WERI-Rb-1 (cell line): ENCODE measurements around the gene TMEM14C.

Source experiments
- DNase-seq: peaks from one replicate; pipeline ENCODE4 v3.0.0-alpha.2; 2020
- H3K27ac ChIP-seq: fragments of 250-450 bp; sonication (Bioruptor Pico); 2 replicates; pipeline ENCODE4 v1.5.1; 2020; ENCODE audit warnings: mild to moderate bottlenecking, moderate library complexity
- H3K27me3 ChIP-seq: fragments of 250-450 bp; sonication (Bioruptor Pico); 2 replicates; pipeline ENCODE4 v1.5.1; 2021; ENCODE audit warnings: mild to moderate bottlenecking, low read depth, moderate library complexity; ENCODE audit not compliant: insufficient read depth, severe bottlenecking
- H3K36me3 ChIP-seq: fragments of 250-450 bp; sonication (Bioruptor Pico); 2 replicates; pipeline ENCODE4 v1.5.1; 2020; ENCODE audit warnings: mild to moderate bottlenecking, moderate library complexity
- H3K4me3 ChIP-seq: 2 replicates; pipeline ENCODE4 v1.5.1; 2011; ENCODE audit warnings: low read depth, mild to moderate bottlenecking, control low read depth, low read length
- H3K9me3 ChIP-seq: fragments of 250-450 bp; sonication (Bioruptor Pico); 2 replicates; pipeline ENCODE4 v1.5.1; 2021; ENCODE audit warnings: mild to moderate bottlenecking, moderate library complexity; ENCODE audit not compliant: severe bottlenecking
- TF ChIP-seq, protein P1 (sequence below): IDR thresholded peaks from 2 replicates; pipeline ENCODE4 v1.5.1; 2011; ENCODE audit warnings: low read depth, mild to moderate bottlenecking, control low read depth, inconsistent platforms, low read length

TMEM14C gene

DNA sequence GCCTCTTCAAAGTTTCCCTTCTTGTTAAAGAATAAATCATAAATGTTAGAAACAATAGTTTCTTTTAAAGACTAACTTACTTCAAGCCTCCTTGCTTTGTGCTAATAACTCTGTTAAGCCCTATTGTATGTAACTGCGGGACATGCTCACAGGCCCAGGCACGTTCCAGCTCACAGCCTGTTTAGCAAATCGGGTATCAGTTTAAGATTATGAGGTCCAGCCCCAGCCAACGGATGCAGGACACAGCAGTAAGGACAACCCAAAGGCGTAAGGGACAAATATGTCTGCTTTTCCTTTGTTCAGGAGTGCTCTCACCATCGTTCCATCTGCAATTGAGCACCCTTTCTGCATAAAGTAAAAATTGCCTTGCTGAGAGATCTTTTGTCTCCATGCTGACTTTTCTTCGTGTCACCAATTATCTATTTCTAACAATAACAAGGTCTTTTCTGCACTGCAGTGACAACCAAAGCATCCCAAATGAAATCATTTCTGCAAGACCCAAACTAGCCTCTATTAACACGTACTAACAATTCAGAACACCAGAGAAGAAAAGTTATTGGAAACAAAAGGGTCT lies 29.8 kb upstream of the TMEM14C start:
- Histone ChIP-seq H3K9me3 (no peaks in the 10 kb centered on the region), H3K27me3 (no peaks in the 10 kb centered on the region), H3K36me3 (peaks cover 15% of the 10 kb centered on the region), H3K27ac (peak overlapping the region; percentile 99), H3K4me3 (peak overlapping the region; percentile 87)
- TF ChIP-seq, protein P1, sequence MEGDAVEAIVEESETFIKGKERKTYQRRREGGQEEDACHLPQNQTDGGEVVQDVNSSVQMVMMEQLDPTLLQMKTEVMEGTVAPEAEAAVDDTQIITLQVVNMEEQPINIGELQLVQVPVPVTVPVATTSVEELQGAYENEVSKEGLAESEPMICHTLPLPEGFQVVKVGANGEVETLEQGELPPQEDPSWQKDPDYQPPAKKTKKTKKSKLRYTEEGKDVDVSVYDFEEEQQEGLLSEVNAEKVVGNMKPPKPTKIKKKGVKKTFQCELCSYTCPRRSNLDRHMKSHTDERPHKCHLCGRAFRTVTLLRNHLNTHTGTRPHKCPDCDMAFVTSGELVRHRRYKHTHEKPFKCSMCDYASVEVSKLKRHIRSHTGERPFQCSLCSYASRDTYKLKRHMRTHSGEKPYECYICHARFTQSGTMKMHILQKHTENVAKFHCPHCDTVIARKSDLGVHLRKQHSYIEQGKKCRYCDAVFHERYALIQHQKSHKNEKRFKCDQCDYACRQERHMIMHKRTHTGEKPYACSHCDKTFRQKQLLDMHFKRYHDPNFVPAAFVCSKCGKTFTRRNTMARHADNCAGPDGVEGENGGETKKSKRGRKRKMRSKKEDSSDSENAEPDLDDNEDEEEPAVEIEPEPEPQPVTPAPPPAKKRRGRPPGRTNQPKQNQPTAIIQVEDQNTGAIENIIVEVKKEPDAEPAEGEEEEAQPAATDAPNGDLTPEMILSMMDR = no peak
- DNase-seq = peak; percentile 48

DNA sequence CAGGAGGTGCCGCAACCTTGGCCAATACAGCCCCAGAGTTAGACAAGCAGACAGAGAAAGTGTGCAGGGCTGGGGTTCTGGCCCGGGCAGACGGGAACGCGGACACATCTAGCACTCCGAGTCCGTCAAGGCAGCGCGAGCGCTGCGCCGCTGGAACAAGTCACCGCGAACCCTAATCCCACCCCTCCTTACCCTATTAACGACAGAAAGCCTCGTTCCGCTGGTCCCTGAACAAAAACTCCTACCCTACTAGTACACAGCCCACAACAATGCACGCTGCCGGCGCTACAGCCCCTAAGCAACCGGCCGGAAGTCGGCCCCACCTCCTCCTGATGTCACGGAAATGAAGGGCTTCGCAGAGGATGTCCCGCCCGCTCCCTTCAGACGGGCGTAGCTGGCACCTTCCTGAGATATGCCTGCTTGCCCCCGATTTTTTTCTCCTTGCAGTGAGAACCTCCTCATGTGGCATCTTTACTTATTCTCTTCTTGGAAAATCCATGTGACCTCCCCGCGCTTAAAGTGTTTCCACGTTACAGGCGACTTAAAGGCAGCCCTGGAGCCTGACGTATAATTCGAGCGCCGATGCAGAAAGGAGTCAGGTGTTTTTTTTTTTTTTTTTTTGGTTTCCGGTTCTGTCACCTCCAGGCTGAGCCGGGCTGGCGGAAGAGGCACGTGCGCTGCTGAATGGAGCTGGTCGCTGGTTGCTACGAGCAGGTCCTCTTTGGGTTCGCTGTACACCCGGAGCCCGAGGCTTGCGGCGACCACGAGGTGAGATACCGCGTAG lies 28.4 kb upstream of the TMEM14C start, which contains the start of the genes C6orf52 and PAK1IP1:
Gene C6orf52, minus strand, starts transcription at position 315 of the 784 bp plus-strand sequence. CDS start 7,066 bp downstream, outside the sequence.
Gene PAK1IP1, plus strand, starts transcription at position 671 of the 784 bp plus-strand sequence. Its CDS starts 14 bp downstream, at position 685.
- peak within 1 kb of the TSS; percentile 99 for H3K27ac ChIP-seq
- H3K9me3 ChIP-seq = no peaks in the 10 kb centered on the region
- DNase-seq = peak; percentile 98
- peak within 1 kb of the TSS; percentile 87 for H3K4me3 ChIP-seq
- TF ChIP-seq, protein P1 = no peak
- H3K27me3 ChIP-seq = no peaks in the 10 kb centered on the region
- peaks cover 26% of the 10 kb centered on the region for H3K36me3 ChIP-seq

DNA sequence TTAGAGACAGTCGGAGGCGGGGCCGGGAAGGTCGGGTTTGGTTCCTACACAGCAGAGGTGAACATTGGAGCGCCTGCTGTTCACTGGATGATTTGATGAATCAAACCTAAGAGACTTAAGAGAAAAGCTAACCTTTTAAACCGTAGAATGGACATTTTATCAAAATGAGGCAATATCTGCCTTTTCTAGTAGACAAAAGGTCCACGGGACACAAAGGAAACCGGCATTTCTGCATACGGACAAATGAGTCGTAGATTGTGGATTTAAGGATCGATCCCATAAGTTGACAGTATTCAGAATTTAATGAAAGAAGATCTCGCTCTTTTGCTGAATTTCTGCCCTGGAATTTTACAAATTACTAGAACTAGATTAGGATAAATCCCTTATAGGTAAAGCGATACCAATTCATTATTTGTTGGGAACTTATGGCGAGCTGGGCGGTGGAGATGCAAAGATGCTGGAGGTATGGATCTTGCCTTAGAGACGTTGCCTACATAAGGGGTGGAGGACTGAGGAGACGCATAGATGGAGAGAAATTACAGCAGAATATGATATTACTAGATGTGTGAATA lies 27.7 kb upstream of the TMEM14C start:
- Histone ChIP-seq H3K4me3 (peak overlapping the region; percentile 87), H3K27me3 (no peaks in the 10 kb centered on the region), H3K9me3 (no peaks in the 10 kb centered on the region), H3K36me3 (peaks cover 33% of the 10 kb centered on the region), H3K27ac (peak overlapping the region; percentile 99)
- TF ChIP-seq, protein P1 = no peak
- no peak for DNase-seq

DNA sequence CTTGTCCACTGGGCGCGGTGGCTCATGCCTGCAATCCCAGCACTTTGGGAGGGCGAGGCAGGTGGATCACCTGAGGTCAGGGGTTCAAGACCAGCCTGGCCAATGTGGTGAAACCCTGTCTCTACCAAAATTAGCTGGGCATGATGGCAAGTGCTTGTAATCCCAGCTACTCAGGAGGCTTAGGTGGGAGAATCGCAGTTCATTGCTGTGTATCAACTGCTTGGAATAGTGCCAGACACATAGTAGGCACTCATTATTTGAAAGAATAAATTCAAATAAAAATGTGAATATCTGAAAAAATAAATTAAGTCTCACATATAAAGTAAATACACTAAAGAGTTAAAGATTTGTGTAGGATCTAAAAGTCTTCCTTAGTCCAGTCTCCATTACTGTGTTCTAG lies 26.2 kb upstream of the TMEM14C start:
- no peak overlapping the region for H3K4me3 ChIP-seq
- peaks cover 48% of the 10 kb centered on the region for H3K36me3 ChIP-seq

DNA sequence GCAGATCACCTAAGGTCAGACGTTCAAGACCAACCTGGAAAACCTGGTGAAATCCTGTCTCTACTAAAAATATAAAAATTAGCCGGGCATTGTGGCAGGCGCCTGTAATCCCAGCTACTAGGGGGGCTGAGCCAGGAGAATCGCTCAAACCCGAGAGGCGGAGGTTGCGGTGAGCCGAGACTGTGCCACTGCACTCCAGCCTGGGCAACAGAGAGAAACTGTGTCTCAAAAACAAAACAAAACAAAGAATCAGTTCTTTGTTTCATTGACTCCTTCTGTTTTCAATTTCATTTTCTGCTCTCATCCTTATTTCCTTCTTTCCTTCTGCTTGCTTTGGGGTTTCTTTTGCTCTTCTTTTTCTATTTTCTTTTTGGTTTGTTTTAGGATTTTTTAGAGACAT lies 8.9 kb upstream of the TMEM14C start:
- TF ChIP-seq, protein P1 = no peak
- DNase-seq = no peak
- peaks cover 17% of the 10 kb centered on the region for H3K9me3 ChIP-seq
- H3K4me3 ChIP-seq = no peak overlapping the region
- no peaks in the 10 kb centered on the region for H3K27me3 ChIP-seq
- H3K27ac ChIP-seq = no peak overlapping the region
- H3K36me3 ChIP-seq = peaks cover 21% of the 10 kb centered on the region

More for the DNA sequence above, 26.2 kb upstream of the TMEM14C start:
- TF ChIP-seq, protein P1 = no peak
- no peak for DNase-seq
- no peak overlapping the region for H3K27ac ChIP-seq
- no peaks in the 10 kb centered on the region for H3K9me3 ChIP-seq
- H3K27me3 ChIP-seq = no peaks in the 10 kb centered on the region
